Common myeloid progenitor, CD34-positive (primary cell): Measurements from ENCODE around the gene KIRREL3.

Source experiments
- CTCF ChIA-PET: fragments of 350-600 bp; sonication (Branson Sonifier 250); formaldehyde crosslinking; loops from one replicate; lab custom pipeline; 2021; ENCODE audit warnings: antibody characterized with exemption; lab: Charles Lee
- POLR2A ChIA-PET: fragments of 350-600 bp; sonication (Branson Sonifier 250); formaldehyde crosslinking; loops from one replicate; lab custom pipeline; 2021; ENCODE audit warnings: antibody characterized with exemption; lab: Charles Lee
- DNase-seq, 3 donors: peaks; one replicate each; pipeline versions ENCODE4 v3.0.0 to v3.0.0-alpha.2; 2013
- H3K27ac ChIP-seq, 2 experiments: 1 replicate in 1 of 2; 2 replicates in 1 of 2; pipeline ENCODE4 v1.7.0; 2013; ENCODE audit warnings: inconsistent platforms in 2 of 2, low read length in 2 of 2, mild to moderate bottlenecking in 2 of 2, low read depth in 1 of 2, moderate library complexity in 1 of 2; ENCODE audit not compliant: severe bottlenecking in 2 of 2, insufficient read depth in 1 of 2, poor library complexity in 1 of 2
- H3K27me3 ChIP-seq, 5 experiments: replicated peaks in 2 of 5; 1 replicate in 3 of 5; 2 replicates in 2 of 5; pipeline versions ENCODE4 v1.6.1 to v1.7.0; 2013; ENCODE audit warnings: low read length in 4 of 5, mild to moderate bottlenecking in 2 of 5, moderate library complexity in 2 of 5, inconsistent platforms in 1 of 5; ENCODE audit not compliant: insufficient read depth in 5 of 5, control insufficient read depth in 4 of 5
- H3K36me3 ChIP-seq, 4 experiments: 1 replicate in 2 of 4; 2 replicates in 2 of 4; pipeline versions ENCODE4 v1.6.1 to v1.7.0; 2013; ENCODE audit warnings: low read length in 3 of 4, control low read depth in 1 of 4, mild to moderate bottlenecking in 1 of 4; ENCODE audit not compliant: control insufficient read depth in 4 of 4, insufficient read depth in 4 of 4
- H3K4me1 ChIP-seq, 4 experiments: 1 replicate in 3 of 4; 2 replicates in 1 of 4; pipeline versions ENCODE4 v1.6.1 to v1.7.1; 2013; ENCODE audit warnings: low read length in 3 of 4, mild to moderate bottlenecking in 3 of 4, control low read depth in 1 of 4, inconsistent platforms in 1 of 4, moderate library complexity in 1 of 4; ENCODE audit not compliant: control insufficient read depth in 4 of 4, insufficient read depth in 4 of 4; ENCODE audit errors: control extremely low read depth in 1 of 4
- H3K4me3 ChIP-seq, 7 experiments: 1 replicate in 4 of 7; 2 replicates in 3 of 7; pipeline versions ENCODE4 v1.5.1 to v1.7.0; 2013; ENCODE audit warnings: mild to moderate bottlenecking in 7 of 7, low read length in 6 of 7, moderate library complexity in 6 of 7, inconsistent platforms in 2 of 7, low read depth in 2 of 7, control low read depth in 1 of 7; ENCODE audit not compliant: insufficient read depth in 4 of 7, control insufficient read depth in 1 of 7; ENCODE audit errors: extremely low read depth in 1 of 7
- H3K9me3 ChIP-seq, 5 experiments: 1 replicate in 4 of 5; 2 replicates in 1 of 5; pipeline versions ENCODE4 v1.6.1 to v1.7.1; 2013; ENCODE audit warnings: low read length in 4 of 5, mild to moderate bottlenecking in 2 of 5, inconsistent platforms in 1 of 5, low read depth in 1 of 5, moderate library complexity in 1 of 5; ENCODE audit not compliant: control insufficient read depth in 4 of 5, insufficient read depth in 2 of 5; ENCODE audit errors: control extremely low read depth in 1 of 5
- WGBS: methylation state at CpG from one replicate; pipeline ENCODE4 v1.1.5; 2013; ENCODE audit not compliant: insufficient coverage; 5-methylcytosine and 5-hydroxymethylcytosine counted together

Gene KIRREL3

DNA sequence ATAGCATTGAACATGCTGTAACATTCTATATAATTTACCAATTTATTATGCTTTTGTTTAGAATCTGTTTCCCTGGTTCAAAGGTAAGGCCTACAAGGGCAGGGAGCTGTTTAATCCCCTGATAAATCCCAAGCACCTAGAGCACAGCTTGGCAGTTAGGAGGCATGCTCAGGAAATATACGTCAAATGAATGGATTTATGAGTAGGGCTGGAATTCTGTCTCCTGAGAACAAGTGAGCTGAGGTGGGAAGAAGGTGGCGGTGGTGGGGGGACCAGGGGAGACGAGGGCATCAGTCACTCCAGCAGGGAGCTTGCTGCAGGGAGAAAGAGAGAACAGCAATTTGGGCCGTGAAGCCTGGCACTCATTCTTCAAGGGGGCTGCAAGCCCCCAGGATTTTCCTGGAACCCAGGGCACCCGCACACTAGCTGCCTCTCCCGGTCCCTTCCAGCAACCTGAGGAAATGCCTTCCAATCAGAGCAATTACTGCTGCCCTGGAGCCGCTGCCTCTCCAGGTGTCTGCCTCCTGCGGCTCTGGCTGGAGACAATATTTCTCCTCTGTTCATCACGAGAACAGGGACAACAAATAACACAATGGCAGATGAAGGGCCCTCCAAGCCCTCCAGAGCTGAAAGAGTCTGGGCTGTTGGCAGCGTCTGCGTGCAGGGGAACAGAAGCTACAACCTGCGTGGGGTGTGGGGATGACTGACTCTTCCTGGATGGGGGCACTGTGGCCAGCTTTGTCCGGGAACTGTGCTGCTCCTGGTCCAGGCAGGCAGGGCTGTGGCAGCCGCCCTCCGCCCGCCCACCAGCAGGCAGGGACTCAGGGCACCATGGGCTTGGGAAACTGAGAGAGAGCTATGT is 411.7 kb downstream of the KIRREL3 start:
- no peak overlapping the region for H3K4me3 ChIP-seq
- H3K4me1 ChIP-seq: peaks cover 0 to 10% (median 1%) of the 10 kb centered on the region in 4 experiments
- no peaks in the 10 kb centered on the region for H3K9me3 ChIP-seq
- H3K27ac ChIP-seq: no peak overlapping the region
- ChIA-PET POLR2A (no interaction called here), CTCF (no interaction called here)
- no peaks in the 10 kb centered on the region for H3K36me3 ChIP-seq
- 82% methylated on average over 16 of the region's 16 CpGs for WGBS
- H3K27me3 ChIP-seq: peaks cover 0 to 13% (median 10%) of the 10 kb centered on the region in 5 experiments
- no peak for DNase-seq

DNA sequence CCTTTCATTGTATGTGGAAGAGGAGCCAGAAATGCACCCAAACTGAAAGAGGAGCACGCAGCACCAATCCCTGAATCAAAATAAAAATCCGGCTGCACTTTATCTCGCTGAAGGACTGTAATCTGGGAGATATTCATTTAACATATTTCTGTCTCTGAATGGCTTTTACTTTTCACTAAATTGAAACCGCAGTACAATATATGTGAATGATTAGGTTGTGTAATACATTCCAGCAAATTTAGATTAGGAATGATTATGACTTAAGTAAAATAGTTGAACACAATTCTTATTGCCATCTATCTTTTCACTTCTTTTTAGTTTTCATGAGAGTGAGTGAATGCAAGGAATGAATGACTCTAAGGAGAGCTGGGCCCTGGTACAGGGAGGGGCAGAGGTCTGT is 413.0 kb downstream of the KIRREL3 start:
- H3K27ac ChIP-seq: no peak overlapping the region
- peaks cover 0 to 13% (median 10%) of the 10 kb centered on the region in 5 experiments for H3K27me3 ChIP-seq
- H3K4me3 ChIP-seq: no peak overlapping the region
- WGBS: no CpG with 5 or more reads among the region's 4 CpGs
- POLR2A ChIA-PET: no interaction called here
- H3K4me1 ChIP-seq: peaks cover 0 to 10% (median 1%) of the 10 kb centered on the region in 4 experiments
- DNase-seq: no peak
- CTCF ChIA-PET: no interaction called here
- no peaks in the 10 kb centered on the region for H3K9me3 ChIP-seq
- no peaks in the 10 kb centered on the region for H3K36me3 ChIP-seq

DNA sequence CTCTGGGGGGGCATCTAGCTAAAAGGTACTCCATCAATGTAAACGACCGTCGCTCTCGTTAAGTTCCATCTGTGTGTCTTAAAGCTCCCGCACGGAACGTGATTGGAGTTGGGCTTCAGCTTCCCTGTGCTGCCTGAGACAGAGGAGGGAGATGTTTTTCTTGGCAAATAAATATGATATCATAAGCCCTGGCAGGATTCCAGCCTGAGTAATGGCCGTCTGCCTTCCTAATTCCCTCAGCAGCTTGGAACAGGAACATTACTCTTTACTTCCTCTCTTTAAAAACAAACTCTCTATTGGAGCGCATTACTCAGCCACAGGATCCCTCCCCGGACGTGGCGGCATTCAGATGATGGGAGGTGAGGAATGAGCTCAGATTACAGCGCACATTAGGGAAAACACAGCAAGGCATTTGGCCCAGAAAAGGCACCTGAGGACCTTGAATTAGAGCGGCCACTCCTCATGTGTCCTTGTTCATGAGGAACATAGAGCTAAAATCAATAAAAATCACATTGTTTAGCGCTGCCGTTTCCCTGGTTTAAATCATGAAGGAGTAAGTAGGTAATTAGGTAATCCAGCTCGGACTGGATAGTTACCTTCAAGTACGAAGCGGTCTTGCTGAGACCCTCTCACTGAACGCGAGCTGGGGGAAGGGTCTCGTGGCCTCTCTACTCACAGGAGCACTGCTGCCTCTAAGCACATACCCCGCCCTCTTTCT is 414.6 kb downstream of the KIRREL3 start:
- no peak overlapping the region for H3K27ac ChIP-seq
- POLR2A ChIA-PET: no interaction called here
- peaks cover 0 to 10% (median 1%) of the 10 kb centered on the region in 4 experiments for H3K4me1 ChIP-seq
- 35% methylated on average over 23 of the region's 23 CpGs for WGBS
- DNase-seq: peak; percentile 29 to 50 (median 38)
- H3K9me3 ChIP-seq: no peaks in the 10 kb centered on the region
- peak overlapping the region in 2 of 7 experiments; percentile 2 to 48 for H3K4me3 ChIP-seq
- H3K27me3 ChIP-seq: peaks cover 0 to 13% (median 10%) of the 10 kb centered on the region in 5 experiments
- H3K36me3 ChIP-seq: no peaks in the 10 kb centered on the region
- CTCF ChIA-PET: interaction anchor here (0.6 kb wide), 1 partner anchor 590 kb away, joined by 3 read pairs; no protein-coding TSS in a partner anchor

DNA sequence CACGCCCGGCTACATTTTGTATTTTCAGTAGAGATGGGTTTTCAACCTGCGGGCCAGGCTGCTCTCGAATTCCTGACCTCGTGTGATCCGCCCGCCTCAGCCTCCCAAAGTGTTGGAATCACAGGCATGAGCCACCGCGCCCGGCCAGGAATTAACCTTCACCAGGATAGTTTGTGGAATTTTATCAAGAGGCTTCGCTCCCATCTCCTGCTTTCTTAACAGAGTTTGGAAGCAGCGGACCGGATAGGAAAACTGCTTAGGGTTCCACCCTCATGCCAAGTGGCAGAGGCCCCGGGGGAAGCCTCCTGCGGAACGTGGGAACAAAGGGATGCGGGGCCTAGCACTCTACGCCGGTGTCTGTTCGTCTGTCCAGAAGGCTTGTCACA is 415.2 kb downstream of the KIRREL3 start:
- Histone ChIP-seq H3K27me3 (peaks cover 0 to 14% (median 8%) of the 10 kb centered on the region in 5 experiments), H3K27ac (no peak overlapping the region), H3K4me1 (peaks cover 0 to 10% (median 1%) of the 10 kb centered on the region in 4 experiments), H3K4me3 (peak overlapping the region in 1 of 7 experiments; percentile 48), H3K36me3 (no peaks in the 10 kb centered on the region), H3K9me3 (no peaks in the 10 kb centered on the region)
- DNase-seq: no peak
- ChIA-PET CTCF (interaction anchor here (0.6 kb wide), 1 partner anchor 589 kb away, joined by 3 read pairs; no protein-coding TSS in a partner anchor), POLR2A (no interaction called here)
- WGBS: 89% methylated on average over 18 of the region's 20 CpGs

DNA sequence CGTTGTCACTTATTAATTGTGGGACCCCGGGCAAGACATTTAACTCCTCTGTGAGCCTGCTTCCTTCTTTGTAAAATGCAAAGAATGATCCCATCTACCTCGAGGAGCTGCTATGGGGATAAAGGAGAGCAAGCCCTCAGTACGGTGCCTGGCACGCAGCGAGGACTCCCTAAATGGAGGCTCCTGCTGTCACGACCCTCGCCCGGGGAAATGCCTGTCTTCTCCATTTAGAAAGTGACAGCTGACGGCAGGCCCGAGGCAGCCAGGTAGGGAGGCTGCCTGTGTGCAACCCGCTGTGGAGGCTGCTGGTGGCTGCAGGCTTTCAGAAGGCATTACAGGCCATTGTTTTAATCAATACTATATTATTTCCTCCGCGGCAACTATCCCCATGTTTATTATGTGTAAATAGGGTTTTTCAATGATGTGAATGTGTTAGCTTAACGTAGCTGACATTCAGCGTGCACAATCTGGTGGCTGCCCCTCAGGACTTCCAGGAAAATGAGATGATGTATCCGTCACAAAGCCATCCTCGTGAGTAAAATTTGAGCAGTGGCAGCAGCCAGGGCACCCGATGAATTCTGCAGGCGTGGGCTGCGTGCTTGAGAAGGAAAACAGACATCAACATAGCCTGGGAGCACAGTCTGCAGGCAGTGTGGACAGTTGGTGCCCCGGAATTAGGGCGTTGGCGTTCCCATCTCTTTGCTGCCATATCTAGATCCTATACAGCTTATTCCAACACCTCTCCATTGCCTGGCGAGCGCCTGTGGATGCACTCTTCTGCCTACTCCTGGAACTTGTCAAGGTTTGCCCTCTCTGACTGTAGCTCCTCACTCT is 416.8 kb downstream of the KIRREL3 start:
- WGBS: 94% methylated on average over 23 of the region's 26 CpGs
- H3K4me1 ChIP-seq: peaks cover 0 to 10% (median 1%) of the 10 kb centered on the region in 4 experiments
- no peaks in the 10 kb centered on the region for H3K36me3 ChIP-seq
- no peak for DNase-seq
- ChIA-PET POLR2A (no interaction called here), CTCF (interaction anchor here (1.3 kb wide), 1 partner anchor 17 kb away, joined by 4 read pairs; no protein-coding TSS in a partner anchor)
- H3K27me3 ChIP-seq: peaks cover 0 to 17% (median 6%) of the 10 kb centered on the region in 5 experiments
- H3K27ac ChIP-seq: no peak overlapping the region
- H3K9me3 ChIP-seq: no peaks in the 10 kb centered on the region
- no peak overlapping the region for H3K4me3 ChIP-seq

DNA sequence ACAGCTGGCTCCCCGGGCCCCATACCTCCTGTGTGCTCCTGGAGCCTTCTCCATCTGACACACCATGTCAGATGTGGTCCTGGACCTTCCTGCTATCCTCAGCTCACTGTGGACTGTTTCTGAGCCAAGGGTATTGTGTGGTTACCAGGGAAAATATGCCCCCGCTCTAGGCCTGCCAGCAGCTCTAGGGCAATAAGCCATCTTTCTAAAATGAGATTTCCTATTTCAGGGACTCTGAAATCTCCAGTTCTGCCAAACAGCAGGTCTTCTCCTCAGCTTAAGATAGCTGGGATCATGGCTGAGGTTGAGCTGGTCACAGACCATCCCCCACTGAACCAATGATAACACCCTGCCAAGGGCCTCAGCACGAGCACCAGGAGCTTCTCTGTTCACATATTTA is 417.5 kb downstream of the KIRREL3 start:
- POLR2A ChIA-PET: no interaction called here
- H3K36me3 ChIP-seq: no peaks in the 10 kb centered on the region
- DNase-seq: no peak
- no peaks in the 10 kb centered on the region for H3K9me3 ChIP-seq
- no peak overlapping the region for H3K4me3 ChIP-seq
- CTCF ChIA-PET: no interaction called here
- H3K4me1 ChIP-seq: peaks cover 0 to 10% (median 1%) of the 10 kb centered on the region in 4 experiments
- peaks cover 0 to 19% (median 8%) of the 10 kb centered on the region in 5 experiments for H3K27me3 ChIP-seq
- WGBS: 100% methylated on average over 1 of the region's 3 CpGs
- H3K27ac ChIP-seq: no peak overlapping the region
